Measurements from ENCODE around the gene CALML5. TPM values are rescaled to one million over a fixed set of nuclear protein-coding genes. Genes with fewer than 3 reads are reported as not detected.

CALML5 gene
- total and polyA plus RNA-seq, 9 of the 15 experiments (the other 6 are each of a cell fraction or from before 2014, with no cell fraction given) = not detected

- TF ChIP-seq SNIP1 (IDR thresholded peaks at IDR 0.05; ENCODE audit: low read depth) (no peak), ZBTB26 (CRISPR knock-in tag; IDR thresholded peaks at IDR 0.05) (no peak), ETV5 (CRISPR knock-in tag; IDR thresholded peaks at IDR 0.05; ENCODE audit: low read depth) (no peak), ATF3 (IDR thresholded peaks at IDR 0.05) (no peak), ATF3 (CRISPR knock-in tag; conservative IDR thresholded peaks at IDR 0.05) (no peak), POLR3G (IDR thresholded peaks at IDR 0.05; ENCODE audit: extremely low read depth, insufficient read length, insufficient replicate concordance) (no peak), HSF4 (CRISPR knock-in tag; IDR thresholded peaks at IDR 0.05; ENCODE audit: borderline replicate concordance) (no peak), MCM5 (IDR thresholded peaks at IDR 0.05; ENCODE audit: low read depth) (no peak), ZNF174 (CRISPR knock-in tag; IDR thresholded peaks at IDR 0.05) (no peak), ARID2 (IDR thresholded peaks at IDR 0.05) (0 out of 2 replicates have a peak, but pooled peaks have one; percentile 34), HMGN3 (IDR thresholded peaks at IDR 0.05; ENCODE audit: borderline replicate concordance, extremely low read depth, insufficient read length, low read depth, low read length) (no peak), MTA1 (IDR thresholded peaks at IDR 0.05; ENCODE audit: borderline replicate concordance) (no peak), CTCFL (IDR thresholded peaks at IDR 0.05; ENCODE audit: borderline replicate concordance, insufficient read depth, low read depth, low read length, poor library complexity, severe bottlenecking) (no peak), PYGO2 (tag; IDR thresholded peaks at IDR 0.05) (no peak), CLOCK (CRISPR knock-in tag; IDR thresholded peaks at IDR 0.05; ENCODE audit: borderline replicate concordance) (no peak), DLX4 (CRISPR knock-in tag; IDR thresholded peaks at IDR 0.05) (no peak), MAFK (IDR thresholded peaks at IDR 0.05; ENCODE audit: low read length) (peak; percentile 26; the same call in 1 of the 2 replicates)
Observed at GRCh38 chr10:5458425-5458824, 40.9 kb downstream of the CALML5 start (continued).
